IPS-20b (cell line): ENCODE data around the gene CAMK1D.

ENCODE experiments used
- H3K27ac ChIP-seq: one replicate; pipeline ENCODE4 v1.5.1; 2013; ENCODE audit warnings: low read length
- H3K27me3 ChIP-seq: 2 replicates; pipeline ENCODE4 v1.6.1; 2013; ENCODE audit warnings: mild to moderate bottlenecking, low read length, inconsistent platforms; ENCODE audit not compliant: insufficient read depth
- H3K36me3 ChIP-seq: 2 replicates; pipeline ENCODE4 v1.6.1; 2013; ENCODE audit warnings: low read depth, mild to moderate bottlenecking, inconsistent platforms, low read length, moderate library complexity; ENCODE audit not compliant: insufficient read depth
- H3K4me1 ChIP-seq: 2 replicates; pipeline ENCODE4 v1.6.1; 2013; ENCODE audit warnings: mild to moderate bottlenecking, control low read depth, inconsistent platforms, low read length, moderate library complexity; ENCODE audit not compliant: insufficient read depth
- H3K4me3 ChIP-seq: 2 replicates; pipeline ENCODE4 v1.5.1; 2013; ENCODE audit warnings: mild to moderate bottlenecking, low read length, inconsistent platforms
- H3K9ac ChIP-seq: 2 replicates; pipeline ENCODE4 v1.6.1; 2013; ENCODE audit warnings: low read depth, mild to moderate bottlenecking, inconsistent platforms, low read length, moderate library complexity
- H3K9me3 ChIP-seq: 2 replicates; pipeline ENCODE4 v1.6.1; 2013; ENCODE audit warnings: mild to moderate bottlenecking, low read depth, low read length, inconsistent platforms; ENCODE audit not compliant: insufficient read depth

The CAMK1D gene

DNA sequence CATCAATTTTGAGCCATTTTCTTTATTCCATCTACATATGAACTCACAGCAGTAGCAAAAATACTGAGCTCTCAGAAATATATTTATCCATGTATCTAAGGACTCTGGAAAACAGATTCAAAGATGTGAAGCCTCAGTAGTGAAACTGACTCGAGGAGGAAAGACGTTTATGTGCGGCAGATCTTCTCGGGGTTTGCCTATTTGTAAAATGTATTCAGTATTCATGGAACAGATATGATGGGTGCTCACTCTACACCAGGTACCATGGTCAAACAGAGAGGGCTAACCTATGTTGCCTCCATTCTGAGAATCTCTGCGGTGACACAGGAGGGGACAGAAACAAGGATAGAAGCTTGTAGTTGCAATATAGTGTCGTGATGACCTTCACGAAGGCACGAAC, 93.7 kb downstream of the CAMK1D start:
- no peaks in the 10 kb centered on the region for H3K27me3 ChIP-seq
- no peak overlapping the region for H3K27ac ChIP-seq
- H3K9me3 ChIP-seq = no peaks in the 10 kb centered on the region
- no peaks in the 10 kb centered on the region for H3K36me3 ChIP-seq
- peaks cover 5% of the 10 kb centered on the region; the same call in 1 of the 2 replicates for H3K4me1 ChIP-seq
- no peak overlapping the region for H3K4me3 ChIP-seq
- H3K9ac ChIP-seq = no peak overlapping the region

DNA sequence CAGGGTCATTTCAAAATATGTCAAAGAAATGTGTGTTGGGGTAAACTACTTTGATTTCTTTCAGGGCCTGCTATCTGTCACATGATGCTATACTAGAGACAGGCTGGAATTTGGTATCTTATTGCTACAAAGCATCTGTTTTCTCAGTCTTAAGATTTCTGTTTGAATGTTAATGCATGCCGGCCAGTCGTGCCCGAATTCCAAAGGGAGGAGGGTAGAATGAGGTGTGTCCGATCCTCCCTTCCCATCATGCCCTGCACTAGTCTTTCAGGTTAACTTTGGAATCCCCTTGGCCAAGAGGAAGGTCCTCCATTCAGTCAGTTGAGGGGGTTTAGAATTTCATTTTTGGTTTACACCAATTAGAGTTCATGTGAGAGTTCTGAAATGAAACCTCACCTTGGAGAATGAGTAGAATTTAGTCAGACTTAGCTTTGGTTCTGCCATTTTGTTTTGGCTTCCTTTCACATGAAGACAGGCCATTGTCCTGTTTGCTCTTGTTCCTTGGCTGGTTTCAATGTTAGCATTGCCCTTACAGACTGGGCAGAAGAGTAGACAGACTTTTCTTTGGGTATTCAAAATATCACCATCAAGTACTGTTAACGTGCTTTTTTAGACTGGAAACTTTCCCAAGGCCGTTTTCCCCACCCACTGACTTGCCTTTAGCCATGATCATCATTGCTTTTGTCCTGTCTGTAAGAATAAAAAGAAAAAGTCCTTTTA, 95.8 kb downstream of the CAMK1D start:
- Histone ChIP-seq H3K27ac (no peak overlapping the region), H3K4me1 (peaks cover 5% of the 10 kb centered on the region; the same call in 1 of the 2 replicates), H3K9me3 (no peaks in the 10 kb centered on the region), H3K9ac (no peak overlapping the region), H3K27me3 (no peaks in the 10 kb centered on the region), H3K4me3 (no peak overlapping the region), H3K36me3 (no peaks in the 10 kb centered on the region)

DNA sequence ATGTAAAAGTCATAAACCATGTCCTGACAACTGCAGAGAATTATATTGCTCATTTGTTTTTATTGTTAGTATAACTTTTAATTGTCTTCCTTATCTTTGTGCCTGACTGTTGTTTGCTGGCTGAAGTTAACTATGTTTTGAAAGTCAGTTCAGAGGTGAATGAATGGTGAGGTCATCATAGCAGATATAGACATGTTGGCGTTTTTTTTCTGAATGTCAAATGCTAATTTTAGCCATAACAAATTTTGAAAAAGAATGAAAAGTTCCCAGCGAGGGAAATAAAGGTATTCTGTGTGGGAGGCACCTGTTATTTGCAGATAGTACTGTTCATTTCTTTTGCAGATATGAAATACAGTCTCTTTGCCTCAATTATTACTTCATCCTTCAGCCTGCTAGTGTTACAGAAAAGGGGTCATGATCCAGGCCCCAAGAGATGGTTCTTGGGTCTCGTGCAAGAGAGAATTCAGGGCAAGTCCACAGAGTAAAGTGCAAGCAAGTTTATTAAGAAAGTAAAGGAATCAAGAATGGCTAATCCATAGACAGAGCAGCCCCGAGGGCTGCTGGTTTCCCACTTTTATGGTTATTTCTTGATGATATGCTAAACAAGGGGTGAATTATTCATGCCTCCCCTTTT, 96.5 kb downstream of the CAMK1D start:
- Histone ChIP-seq H3K9me3 (no peaks in the 10 kb centered on the region), H3K27me3 (no peaks in the 10 kb centered on the region), H3K4me3 (no peak overlapping the region), H3K27ac (no peak overlapping the region), H3K9ac (no peak overlapping the region), H3K4me1 (peaks cover 5% of the 10 kb centered on the region; the same call in 1 of the 2 replicates), H3K36me3 (no peaks in the 10 kb centered on the region)

DNA sequence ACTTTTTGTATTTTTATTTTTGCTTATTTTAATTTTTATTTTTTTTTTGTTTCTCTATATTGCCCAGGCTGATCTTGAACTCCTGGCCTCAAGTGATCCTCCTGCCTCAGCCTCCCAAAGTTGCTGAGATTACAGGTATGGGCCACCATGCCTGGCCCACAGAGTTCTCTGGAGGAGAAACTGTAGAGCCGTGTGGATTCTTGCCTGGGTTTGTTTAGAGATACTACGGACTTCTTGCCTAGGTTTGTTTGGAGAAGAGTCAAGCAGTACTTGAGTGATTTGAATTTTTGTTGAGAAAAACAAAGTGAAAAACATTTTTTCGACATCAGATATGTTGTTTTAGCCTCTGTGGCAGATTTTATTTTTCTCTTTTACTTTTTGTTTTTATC, 99.0 kb downstream of the CAMK1D start:
- no peak overlapping the region for H3K9ac ChIP-seq
- H3K4me3 ChIP-seq = no peak overlapping the region
- H3K9me3 ChIP-seq = no peaks in the 10 kb centered on the region
- H3K27me3 ChIP-seq = no peaks in the 10 kb centered on the region
- H3K36me3 ChIP-seq = no peaks in the 10 kb centered on the region
- no peak overlapping the region for H3K27ac ChIP-seq
- H3K4me1 ChIP-seq = peaks cover 5% of the 10 kb centered on the region; the same call in 1 of the 2 replicates

DNA sequence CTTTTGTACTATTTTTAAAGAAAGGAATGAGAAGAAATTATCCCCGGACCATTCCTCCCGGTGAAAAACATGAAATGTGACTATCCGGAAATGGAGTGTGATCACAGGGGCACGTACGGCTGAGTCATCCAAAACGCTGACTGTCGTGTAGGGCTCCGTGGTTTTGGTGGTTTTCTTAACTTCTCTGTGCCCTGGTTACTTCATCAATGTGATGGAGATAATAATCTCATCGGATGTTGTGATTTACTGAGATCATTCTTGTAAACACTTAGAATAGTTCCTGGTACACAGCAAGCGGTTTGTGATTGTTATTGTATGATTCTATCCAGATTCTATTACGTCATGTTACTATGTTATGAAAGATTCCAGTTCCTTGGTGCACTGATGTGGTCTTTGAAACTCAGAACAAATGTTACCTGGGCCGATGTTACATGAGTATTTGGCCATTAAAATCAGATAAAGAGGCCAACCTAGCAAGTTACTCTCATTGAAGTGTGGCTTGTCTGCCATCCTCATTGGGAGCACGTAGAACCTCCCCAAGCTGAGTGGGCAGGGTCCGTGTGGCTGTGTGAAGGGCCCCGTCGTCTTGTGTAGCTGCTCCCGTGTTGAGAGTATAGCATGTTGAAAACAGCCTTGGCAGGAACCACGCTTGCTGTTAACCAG, 99.5 kb downstream of the CAMK1D start:
- Histone ChIP-seq H3K4me1 (peaks cover 5% of the 10 kb centered on the region; the same call in 1 of the 2 replicates), H3K36me3 (no peaks in the 10 kb centered on the region), H3K9me3 (no peaks in the 10 kb centered on the region), H3K27ac (no peak overlapping the region), H3K9ac (no peak overlapping the region), H3K4me3 (no peak overlapping the region), H3K27me3 (no peaks in the 10 kb centered on the region)

DNA sequence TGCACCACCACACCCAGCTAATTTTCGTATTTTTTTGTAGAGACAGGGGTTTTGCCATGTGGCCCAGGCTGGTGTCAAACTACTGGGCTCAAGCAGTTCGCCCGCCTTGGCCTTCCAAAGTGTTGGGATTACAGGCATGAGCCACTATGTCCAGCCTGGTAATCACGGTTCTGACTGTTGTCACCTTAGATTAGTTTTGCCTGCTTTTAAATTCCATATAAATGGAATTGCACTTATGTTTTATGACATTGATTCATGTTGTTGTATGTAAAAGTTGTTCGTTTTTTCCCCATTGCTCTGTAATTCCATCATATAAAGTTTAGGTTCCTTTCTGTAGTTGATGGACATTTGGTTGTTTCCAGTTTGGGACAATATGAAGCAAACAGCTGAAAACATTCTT, 106.0 kb downstream of the CAMK1D start:
- no peak overlapping the region for H3K4me3 ChIP-seq
- no peaks in the 10 kb centered on the region for H3K9me3 ChIP-seq
- H3K27ac ChIP-seq = no peak overlapping the region
- H3K4me1 ChIP-seq = no peaks in the 10 kb centered on the region
- H3K27me3 ChIP-seq = no peaks in the 10 kb centered on the region
- no peaks in the 10 kb centered on the region for H3K36me3 ChIP-seq
- H3K9ac ChIP-seq = no peak overlapping the region

DNA sequence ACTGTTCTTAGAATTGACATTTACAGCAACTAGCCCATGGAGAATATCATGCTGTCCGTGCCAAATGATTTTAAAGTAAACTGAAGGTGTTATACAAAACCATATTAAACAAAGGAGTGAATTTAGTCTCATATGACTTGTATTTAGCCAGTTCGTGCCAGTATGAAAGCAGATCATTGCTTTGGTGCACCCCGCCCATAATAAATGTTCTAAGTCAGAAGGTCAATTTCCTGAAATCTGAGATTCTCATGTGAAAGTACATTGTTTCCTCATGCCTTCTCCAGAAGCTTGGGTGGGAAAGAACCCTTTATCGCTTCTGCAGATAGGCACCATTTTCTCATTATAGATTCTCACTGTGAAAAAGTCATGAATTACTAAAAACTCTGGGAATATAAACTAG, 106.4 kb downstream of the CAMK1D start:
- Histone ChIP-seq H3K4me3 (no peak overlapping the region), H3K4me1 (no peaks in the 10 kb centered on the region), H3K9me3 (no peaks in the 10 kb centered on the region), H3K27me3 (no peaks in the 10 kb centered on the region), H3K9ac (no peak overlapping the region), H3K27ac (no peak overlapping the region), H3K36me3 (no peaks in the 10 kb centered on the region)

DNA sequence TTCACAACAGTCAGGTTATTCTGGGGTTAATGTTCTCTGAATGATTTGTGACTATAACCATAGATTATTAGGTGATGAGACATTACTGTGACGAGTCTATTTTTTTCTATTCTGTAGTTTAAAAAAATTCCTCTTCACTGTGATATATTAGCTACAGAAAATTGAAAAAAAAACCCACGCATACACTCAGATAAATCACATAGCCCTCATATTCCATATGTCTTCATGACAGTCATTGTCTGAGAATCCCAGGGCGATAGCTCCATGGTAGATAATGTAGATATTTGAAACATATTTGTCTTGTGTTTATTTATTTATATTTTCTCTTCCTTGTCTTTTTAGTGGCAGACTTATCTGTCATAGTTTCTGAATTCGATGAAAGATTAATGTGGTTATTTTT, 110.0 kb downstream of the CAMK1D start:
- no peaks in the 10 kb centered on the region for H3K36me3 ChIP-seq
- no peaks in the 10 kb centered on the region for H3K9me3 ChIP-seq
- H3K27me3 ChIP-seq = no peaks in the 10 kb centered on the region
- no peak overlapping the region for H3K4me3 ChIP-seq
- H3K27ac ChIP-seq = no peak overlapping the region
- no peak overlapping the region for H3K9ac ChIP-seq
- no peaks in the 10 kb centered on the region for H3K4me1 ChIP-seq

DNA sequence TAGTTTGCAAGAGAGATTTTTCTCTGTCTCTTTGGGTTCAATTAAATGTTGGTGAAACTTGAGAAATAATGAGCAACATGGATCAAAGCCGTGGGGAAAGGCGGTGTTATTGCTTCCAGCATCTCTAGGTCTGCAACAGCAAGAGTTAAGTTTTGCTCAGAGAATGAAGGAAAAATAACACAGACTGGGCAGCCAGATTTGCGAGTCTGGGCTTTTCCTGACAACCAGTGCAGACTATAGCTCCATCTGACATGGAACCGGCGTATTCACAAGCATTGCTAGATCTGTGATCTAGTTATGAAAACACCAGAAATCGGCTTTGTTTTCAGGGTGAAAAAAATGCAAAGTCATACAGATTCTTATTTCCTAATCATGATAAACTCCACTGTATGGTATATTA, 110.4 kb downstream of the CAMK1D start:
- no peak overlapping the region for H3K4me3 ChIP-seq
- H3K36me3 ChIP-seq = no peaks in the 10 kb centered on the region
- H3K9ac ChIP-seq = no peak overlapping the region
- no peaks in the 10 kb centered on the region for H3K4me1 ChIP-seq
- H3K27me3 ChIP-seq = no peaks in the 10 kb centered on the region
- H3K27ac ChIP-seq = no peak overlapping the region
- no peaks in the 10 kb centered on the region for H3K9me3 ChIP-seq

DNA sequence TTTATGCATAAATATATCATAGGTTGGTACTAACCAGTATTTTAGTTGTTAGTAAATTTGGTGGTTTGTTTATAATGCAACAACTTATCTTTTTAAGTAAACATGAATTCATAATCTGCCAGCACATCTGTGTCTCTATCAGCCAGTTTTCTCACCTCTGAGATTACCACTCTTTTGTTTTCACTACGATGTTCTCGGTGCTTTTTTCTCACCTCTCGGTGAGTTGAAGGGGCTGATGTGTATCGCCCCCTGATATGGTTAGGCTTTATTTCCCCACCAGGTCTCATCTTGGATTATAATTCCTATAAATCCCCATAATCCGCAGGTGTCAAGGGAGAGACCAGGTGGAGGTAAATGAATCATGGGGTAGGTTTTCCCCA, 114.1 kb downstream of the CAMK1D start:
- Histone ChIP-seq H3K36me3 (no peaks in the 10 kb centered on the region), H3K4me3 (no peak overlapping the region)

DNA sequence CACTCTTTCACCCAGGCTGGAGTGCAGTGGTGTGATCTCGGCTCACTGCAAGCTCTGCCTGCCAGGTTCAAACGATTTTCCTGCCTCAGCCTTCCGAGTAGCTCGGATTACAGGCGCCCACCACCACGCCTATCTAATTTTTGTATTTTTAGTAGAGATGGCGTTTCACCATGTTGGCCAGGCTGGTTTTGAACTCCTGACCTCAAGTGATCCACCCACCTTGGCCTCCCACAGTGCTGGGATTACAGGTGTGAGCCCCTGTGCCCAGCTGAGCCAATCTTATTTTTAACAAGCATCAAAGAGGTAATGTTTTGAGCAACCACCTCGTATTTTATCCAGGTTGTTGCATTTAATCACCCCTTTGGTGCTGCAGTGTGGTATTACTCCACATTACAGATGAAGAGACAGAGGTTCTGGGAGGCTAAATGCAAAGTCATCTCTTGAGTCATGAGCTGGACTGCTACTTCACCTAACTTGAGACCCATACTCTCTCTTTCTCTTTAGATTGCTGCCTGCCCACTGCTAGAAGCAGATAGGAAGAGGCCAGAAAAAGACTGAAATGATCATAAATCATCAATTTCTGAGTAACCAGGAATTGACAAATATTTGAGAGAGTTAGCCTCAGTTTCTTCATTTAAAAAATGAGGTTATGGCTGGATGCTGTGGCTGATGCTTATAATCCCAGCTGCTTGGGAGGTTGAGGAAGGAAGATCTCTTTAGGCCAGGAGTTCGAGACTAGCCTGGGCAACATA, 116.2 kb downstream of the CAMK1D start:
- no peak overlapping the region for H3K4me3 ChIP-seq
- H3K9me3 ChIP-seq = no peaks in the 10 kb centered on the region
- H3K27ac ChIP-seq = no peak overlapping the region
- no peaks in the 10 kb centered on the region for H3K4me1 ChIP-seq
- no peak overlapping the region for H3K9ac ChIP-seq
- H3K27me3 ChIP-seq = no peaks in the 10 kb centered on the region
- no peaks in the 10 kb centered on the region for H3K36me3 ChIP-seq

More for the DNA sequence above, 114.1 kb downstream of the CAMK1D start:
- no peaks in the 10 kb centered on the region for H3K4me1 ChIP-seq
- no peak overlapping the region for H3K27ac ChIP-seq
- H3K27me3 ChIP-seq = no peaks in the 10 kb centered on the region
- H3K9me3 ChIP-seq = no peaks in the 10 kb centered on the region
- no peak overlapping the region for H3K9ac ChIP-seq
